H1 (cell line): ENCODE data around the gene CPZ. TPM values are rescaled to one million over a fixed set of nuclear protein-coding genes. Genes with fewer than 3 reads are reported as not detected.

Experiments used
- CTBP2 ChIP-seq: IDR thresholded peaks from 2 replicates; pipeline ENCODE4 v1.7.0; 2011; ENCODE audit warnings: borderline replicate concordance, mild to moderate bottlenecking, moderate library complexity, mixed read lengths, low read length; ENCODE audit not compliant: insufficient read depth, insufficient read length
- RFX5 ChIP-seq: IDR thresholded peaks from 2 replicates; pipeline ENCODE4 v1.6.1; 2011; ENCODE audit warnings: low read depth, low read length, improper control_type of control experiment, borderline replicate concordance
- SIN3A ChIP-seq, 2 experiments: IDR thresholded peaks in 1 of 2; conservative IDR thresholded peaks in 1 of 2; 2 replicates each; pipeline ENCODE4 v1.6.1; 2011 to 2012; ENCODE audit warnings: low read length in 2 of 2, improper control_type of control experiment in 1 of 2, low read depth in 1 of 2, mild to moderate bottlenecking in 1 of 2
- SP1 ChIP-seq: IDR thresholded peaks from 2 replicates; pipeline ENCODE4 v1.6.1; 2011; ENCODE audit warnings: low read depth, low read length
- TAF1 ChIP-seq: IDR thresholded peaks from 2 replicates; pipeline ENCODE4 v1.6.1; 2011; ENCODE audit warnings: mild to moderate bottlenecking, low read depth, low read length
- polyA plus RNA-seq, 7 experiments: library from polyadenylated mRNA; depleted of rRNA in 3 of 7; stranded (reverse) in 5 of 7; unstranded in 2 of 7; fragments of >200 nt in 5 of 7; fragments of 200-250 nt in 2 of 7; gene quantifications; 1 replicate in 5 of 7; 2 replicates in 1 of 7; 4 replicates in 1 of 7; pipeline versions ENCODE4 v1.2.1 to v1.2.3, GENCODE V29; 2011 to 2013; ENCODE audit warnings: missing spikeins in 2 of 7, mixed read lengths in 2 of 7
- total RNA-seq: library from RNA; stranded (reverse); fragmentation: NEBNext Ultra II Directional; extraction: Animal tissue kit (Norgen Biotek cat#: 25700); gene quantifications from 2 replicates; pipeline ENCODE4 v1.2.1, GENCODE V29; 2021

CPZ gene
- total and polyA plus RNA-seq, 2 of the 8 experiments (the other 6 are each of a cell fraction or from before 2014, with no cell fraction given): 28.8 to 40.7 TPM

DNA sequence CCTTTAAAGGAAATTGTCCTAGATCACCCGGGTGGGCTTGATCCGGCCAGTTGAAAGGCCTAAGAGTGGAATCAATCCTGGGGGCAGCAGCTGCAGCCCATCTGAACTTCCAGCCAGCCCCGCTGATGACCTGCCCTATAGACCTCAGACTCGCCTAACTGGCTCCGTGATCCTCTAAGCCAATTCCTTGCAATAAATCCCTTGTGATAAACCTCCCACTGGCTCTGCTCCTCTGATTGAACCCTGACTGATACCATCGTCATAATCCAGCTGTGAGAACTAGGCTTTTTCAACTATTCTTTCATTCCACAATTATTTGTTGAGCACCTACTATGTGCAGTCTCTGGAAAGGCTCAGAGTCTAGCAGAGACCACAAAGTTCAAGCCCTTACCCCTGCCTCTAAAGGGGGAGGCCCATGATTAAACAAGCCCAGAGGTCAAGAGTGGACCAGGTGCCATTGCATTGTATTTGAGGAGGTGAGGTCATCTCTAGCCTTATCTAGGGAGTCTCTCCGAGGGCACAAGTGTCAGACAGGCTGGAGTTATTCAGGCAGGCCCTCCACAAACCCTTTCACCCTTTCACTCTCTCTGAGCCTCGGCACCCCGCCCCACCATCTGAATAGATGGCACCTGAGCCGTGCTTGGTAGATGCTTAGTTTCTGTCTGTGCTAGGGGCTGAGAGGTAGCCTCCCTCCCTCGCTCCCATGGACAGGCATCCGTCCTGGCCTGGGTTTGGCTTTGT lies 32.9 kb upstream of the CPZ start (continued):
- TF ChIP-seq TAF1: no peak
- TF ChIP-seq CTBP2: no peak
- no peak for TF ChIP-seq SIN3A (conservative IDR thresholded peaks at IDR 0.05 in 1 of 2, IDR thresholded peaks at IDR 0.05 in 1 of 2; ENCODE audit: low read depth in 1 of 2, low read length in 2 of 2)
- no peak for TF ChIP-seq SP1
- no peak for TF ChIP-seq RFX5
